Right lobe of liver (tissue), 4 donors: ENCODE results near the gene BICC1.

Experiments used
- POLR2A ChIP-seq: fragments of 450-650 bp; IDR thresholded peaks from one replicate; pipeline ENCODE4 v1.6.1; 2017; ENCODE audit warnings: antibody characterized with exemption, mild to moderate bottlenecking
- TF ChIP-seq, protein P1 (sequence below), 4 donors: fragments of 200-600 bp in 3 of 4; fragments of 450-650 bp in 1 of 4; IDR thresholded peaks; one replicate each; pipeline versions ENCODE4 v1.5.1 to v1.8.0; 2016 to 2022; ENCODE audit warnings: antibody characterized with exemption in 4 of 4, mild to moderate bottlenecking in 2 of 4
- donor health status: DM: no; HTN: no; CAD: no.
- donor health status: DM: no; HTN: no; CAD: no.
- donor health status: DM: no; HTN: yes; CAD: no.

DNA sequence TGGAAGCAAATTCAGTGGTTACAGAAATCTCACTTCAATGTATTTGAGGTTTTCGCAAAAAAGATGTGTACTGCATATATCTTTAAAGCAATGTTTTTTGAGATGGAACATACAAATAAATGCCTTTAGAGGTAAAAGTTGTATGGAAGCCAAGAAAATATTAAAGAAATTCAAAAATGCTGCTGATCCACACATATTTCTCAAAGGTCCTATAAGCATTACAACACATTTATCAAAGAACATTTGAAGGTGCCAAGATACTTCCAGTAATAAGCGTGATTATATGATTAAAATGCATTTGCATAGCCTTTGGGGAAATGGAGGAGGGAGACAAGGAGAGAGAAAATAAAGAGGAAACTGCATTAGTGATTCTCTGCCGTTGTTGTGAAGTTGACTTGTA is 260.1 kb downstream of the BICC1 start:
- TF ChIP-seq, protein P1, sequence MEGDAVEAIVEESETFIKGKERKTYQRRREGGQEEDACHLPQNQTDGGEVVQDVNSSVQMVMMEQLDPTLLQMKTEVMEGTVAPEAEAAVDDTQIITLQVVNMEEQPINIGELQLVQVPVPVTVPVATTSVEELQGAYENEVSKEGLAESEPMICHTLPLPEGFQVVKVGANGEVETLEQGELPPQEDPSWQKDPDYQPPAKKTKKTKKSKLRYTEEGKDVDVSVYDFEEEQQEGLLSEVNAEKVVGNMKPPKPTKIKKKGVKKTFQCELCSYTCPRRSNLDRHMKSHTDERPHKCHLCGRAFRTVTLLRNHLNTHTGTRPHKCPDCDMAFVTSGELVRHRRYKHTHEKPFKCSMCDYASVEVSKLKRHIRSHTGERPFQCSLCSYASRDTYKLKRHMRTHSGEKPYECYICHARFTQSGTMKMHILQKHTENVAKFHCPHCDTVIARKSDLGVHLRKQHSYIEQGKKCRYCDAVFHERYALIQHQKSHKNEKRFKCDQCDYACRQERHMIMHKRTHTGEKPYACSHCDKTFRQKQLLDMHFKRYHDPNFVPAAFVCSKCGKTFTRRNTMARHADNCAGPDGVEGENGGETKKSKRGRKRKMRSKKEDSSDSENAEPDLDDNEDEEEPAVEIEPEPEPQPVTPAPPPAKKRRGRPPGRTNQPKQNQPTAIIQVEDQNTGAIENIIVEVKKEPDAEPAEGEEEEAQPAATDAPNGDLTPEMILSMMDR (IDR thresholded peaks at IDR 0.05), result no peak
- no peak for TF ChIP-seq POLR2A
